DLD1 (cell line): Measurements from ENCODE around the gene GRIA4.
"Not testable (repeated sequence)": the region's sequence is repeated elsewhere in the genome, so short reads cannot be mapped to it uniquely, and the experiment has no call there.

Source experiments
- in situ Hi-C: cut with HindIII; loops from 2 replicates; pipeline ENCODE4 v1.10.0; 2017; ENCODE audit warnings: low sequenced_read_pairs

Gene GRIA4

GRCh38 chr11:105838668-105839384, 229.0 kb downstream of the GRIA4 start:
- in situ Hi-C loops: no loop called here

DNA sequence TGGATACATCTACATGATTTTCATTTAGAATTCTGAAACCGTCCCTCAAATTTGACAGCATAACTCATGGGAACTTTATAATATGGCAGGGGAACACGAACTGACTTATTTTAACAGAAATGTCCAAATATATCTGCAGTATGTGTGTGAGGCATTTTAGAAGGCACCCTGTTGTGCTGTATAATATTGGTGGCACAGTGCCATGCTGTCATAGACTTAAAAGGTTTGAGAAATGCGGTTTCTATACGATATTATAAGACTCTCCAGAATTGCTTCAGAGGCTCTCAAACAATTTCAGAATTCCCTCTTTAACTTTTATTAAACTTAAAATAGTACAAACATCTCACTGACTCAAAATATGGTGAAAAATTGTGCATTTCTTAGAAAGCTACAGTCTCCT, 230.5 kb downstream of the GRIA4 start:
- in situ Hi-C loops: no loop called here

GRCh38 chr11:105852403-105852802, 242.5 kb downstream of the GRIA4 start:
- in situ Hi-C loops: no loop called here

DNA sequence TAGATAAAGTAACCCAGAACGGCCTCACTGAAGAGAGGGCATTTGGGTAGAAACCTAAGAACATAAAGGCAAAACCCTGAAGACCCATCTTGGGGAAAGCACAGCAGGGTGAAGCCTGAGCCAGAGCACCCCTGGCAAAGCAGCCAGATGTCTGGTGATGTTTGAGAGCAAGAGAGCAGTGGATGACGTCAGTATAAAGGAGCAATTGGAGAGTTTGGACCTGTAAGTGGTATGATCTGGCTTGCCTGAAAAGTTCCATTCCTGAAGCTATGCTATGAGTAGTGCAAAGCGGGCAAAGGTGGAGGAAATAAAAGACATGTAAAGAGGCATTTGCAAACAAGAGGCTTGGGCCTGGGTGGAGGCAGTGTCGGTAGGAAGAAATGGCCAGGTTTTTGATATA, 244.4 kb downstream of the GRIA4 start:
- in situ Hi-C loops: no loop called here

DNA sequence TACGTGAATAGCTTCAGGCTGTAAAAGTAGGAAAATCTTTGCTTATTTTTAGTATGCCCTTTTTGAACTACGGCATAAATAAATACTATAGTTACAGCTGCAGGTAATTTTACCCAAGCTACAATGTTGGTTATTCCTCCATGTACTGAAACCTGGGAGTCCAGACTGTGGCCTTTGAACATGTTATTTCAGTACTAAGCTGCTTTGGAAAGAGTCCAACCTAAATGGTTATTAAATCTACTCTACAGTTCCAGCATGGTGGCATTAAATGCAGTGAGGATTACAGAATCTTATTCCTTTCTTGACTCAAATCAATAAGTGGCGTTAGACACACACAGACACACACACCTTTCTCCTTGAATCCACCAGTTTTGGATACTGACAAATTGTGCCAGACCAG, 247.1 kb downstream of the GRIA4 start:
- in situ Hi-C loops: no loop called here

DNA sequence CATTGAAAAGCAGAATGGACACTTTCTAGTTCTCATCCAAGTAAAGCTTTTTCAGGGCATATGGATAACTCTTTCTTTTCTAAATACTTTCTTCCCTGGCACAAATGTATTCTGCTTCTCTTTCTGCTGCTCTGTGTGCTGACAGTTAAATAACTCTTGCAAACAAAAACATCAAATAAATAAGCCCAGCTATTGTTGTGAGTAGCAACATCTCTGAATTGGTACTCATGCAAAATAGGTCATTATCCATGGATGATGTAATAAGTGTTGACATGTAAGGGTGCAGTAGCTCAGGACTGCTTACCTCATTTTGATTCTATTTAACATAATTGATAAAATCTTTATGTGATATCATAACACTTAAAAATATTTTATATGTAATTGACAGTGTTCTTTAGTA, 247.9 kb downstream of the GRIA4 start:
- in situ Hi-C loops: no loop called here

DNA sequence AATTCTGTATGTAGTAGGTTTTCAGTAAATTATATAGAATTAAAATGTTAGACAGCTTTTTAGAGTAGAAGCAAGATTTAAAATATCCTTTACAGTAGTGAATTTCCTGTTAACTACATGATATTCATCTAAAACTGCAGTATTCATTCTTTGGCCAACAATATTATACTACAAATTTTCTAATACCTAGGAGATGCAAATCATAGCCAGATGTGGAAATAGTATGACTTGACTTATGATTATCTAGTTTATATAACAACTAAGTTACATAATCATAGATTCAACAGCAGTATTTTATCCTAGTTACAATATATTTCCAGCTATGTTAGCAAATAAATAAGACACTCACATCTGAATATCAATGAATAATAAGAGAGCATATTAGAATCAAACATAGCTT, 249.0 kb downstream of the GRIA4 start:
- in situ Hi-C loops: no loop called here

GRCh38 chr11:105860105-105860504, 250.2 kb downstream of the GRIA4 start:
- in situ Hi-C loops: no loop called here

GRCh38 chr11:105861225-105861624, 251.4 kb downstream of the GRIA4 start:
- in situ Hi-C loops: no loop called here

- in situ Hi-C loops: no loop called here
These were observed 253.0 kb downstream of the GRIA4 start for GRCh38 chr11:105862736-105863367.

GRCh38 chr11:105863523-105863922, 253.7 kb downstream of the GRIA4 start:
- in situ Hi-C loops: no loop called here

DNA sequence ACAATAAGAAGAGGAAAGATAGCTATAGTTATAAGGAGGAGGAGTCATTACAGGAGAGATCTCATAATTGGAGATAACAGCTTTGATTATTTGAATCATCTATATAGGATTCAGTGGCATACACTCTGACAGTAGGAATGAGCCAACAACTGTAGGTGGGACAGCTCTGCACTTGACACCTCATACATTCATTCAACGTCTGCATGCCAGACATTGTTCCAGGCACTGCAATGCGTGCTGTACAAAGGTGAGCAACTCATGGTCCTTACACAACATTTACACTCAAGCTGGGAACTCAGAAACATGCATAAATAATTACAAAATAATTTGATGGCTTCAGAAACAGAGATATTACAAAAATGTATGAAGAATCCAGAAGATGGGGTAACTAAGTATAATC, 257.9 kb downstream of the GRIA4 start:
- in situ Hi-C loops: no loop called here

DNA sequence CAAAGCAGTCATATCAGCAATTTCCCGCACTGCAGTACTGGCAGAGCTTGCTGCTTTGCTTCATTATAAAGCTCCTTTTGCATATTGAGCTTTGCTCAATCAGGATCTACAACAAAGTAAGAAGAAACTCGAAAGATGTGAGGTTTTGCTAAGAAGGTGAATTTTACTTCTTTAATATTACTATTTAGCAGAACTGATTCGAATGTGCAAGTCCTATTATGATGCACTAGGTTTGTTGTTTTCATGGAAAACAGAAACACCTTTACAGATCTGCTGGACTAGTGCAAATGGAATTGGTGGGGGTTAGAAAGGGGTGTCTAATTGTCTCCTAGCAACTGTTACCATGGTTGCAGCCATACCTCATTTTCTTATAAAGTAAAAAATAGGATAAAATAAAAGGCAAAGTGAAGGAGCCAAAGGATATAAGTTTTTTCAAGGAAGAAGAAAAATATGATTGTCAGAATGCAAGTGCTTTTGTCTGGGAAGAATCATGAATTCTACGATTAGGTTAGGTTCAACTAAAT, 259.0 kb downstream of the GRIA4 start:
- in situ Hi-C loops: no loop called here

DNA sequence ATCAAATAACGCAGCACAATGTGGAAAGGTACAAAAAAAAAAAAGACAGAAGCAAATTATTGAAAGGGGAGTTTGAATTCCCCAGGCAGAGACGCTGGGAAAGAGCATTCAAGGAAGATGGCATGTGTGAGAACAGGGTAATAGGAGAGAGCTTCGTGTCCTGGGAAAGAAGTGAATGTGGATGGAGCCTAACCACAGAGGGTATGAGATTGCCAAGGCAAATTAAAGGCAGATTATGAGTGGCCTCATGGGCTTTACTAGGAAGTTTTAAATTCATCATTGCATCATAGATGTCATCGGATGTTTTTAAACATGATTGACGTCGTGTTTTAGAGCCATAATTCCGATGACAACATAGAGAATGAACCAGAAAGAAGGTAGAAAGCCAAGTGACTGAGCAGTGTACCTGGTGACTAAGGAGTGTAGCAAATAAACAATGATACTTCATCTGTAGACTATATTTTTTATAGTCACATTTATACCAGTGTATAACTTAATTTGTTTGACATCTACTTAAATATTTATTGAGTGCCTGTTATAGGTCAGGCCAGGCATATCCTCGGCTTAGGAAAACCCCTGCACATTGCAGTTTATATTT, 260.7 kb downstream of the GRIA4 start:
- in situ Hi-C loops: no loop called here

GRCh38 chr11:105878510-105878909, 268.6 kb downstream of the GRIA4 start:
- in situ Hi-C loops: no loop called here

DNA sequence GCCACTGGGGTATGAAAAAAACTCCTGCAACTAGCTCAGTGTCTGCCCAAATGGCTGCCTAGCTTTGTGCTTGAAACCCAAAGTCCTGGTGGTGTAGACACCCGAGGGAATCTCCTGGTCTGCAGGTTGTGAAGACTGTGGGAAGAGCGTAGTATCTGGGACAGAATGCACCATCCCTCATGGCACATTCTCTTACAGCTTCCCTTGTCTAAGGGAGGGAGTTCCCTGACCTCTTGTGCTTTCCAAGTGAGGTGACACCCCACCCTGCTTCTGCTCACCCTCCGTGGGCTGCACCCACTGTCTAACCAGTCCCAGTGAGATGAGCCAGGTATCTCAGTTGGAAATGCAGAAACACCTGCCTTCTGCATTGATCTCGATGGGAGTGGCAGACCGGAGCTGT, 269.1 kb downstream of the GRIA4 start:
- in situ Hi-C loops: not testable (repeated sequence)

DNA sequence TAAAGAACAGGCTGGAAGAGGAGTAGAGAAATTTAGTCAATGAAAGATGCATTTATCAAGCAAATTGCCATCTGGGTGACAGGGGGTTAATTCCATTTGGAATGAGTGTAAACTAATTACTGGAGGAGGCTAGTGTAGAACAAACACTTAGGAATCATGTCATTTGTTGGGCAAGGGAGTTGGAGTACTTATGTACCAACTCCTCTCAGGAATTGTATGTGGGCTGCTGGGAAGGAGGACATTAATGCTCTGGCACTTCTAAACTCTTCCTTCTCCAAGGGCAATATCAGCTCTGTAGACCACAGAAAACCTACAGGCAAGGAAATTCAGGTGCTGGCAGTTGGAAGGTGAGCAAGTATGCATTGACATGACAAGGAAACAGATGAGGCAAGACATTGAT, 271.2 kb downstream of the GRIA4 start:
- in situ Hi-C loops: no loop called here

GRCh38 chr11:105884436-105884835, 274.6 kb downstream of the GRIA4 start:
- in situ Hi-C loops: no loop called here

GRCh38 chr11:105891685-105892084, 281.8 kb downstream of the GRIA4 start:
- in situ Hi-C loops: no loop called here

- in situ Hi-C loops: no loop called here
These were observed 287.3 kb downstream of the GRIA4 start for GRCh38 chr11:105897161-105897560.

DNA sequence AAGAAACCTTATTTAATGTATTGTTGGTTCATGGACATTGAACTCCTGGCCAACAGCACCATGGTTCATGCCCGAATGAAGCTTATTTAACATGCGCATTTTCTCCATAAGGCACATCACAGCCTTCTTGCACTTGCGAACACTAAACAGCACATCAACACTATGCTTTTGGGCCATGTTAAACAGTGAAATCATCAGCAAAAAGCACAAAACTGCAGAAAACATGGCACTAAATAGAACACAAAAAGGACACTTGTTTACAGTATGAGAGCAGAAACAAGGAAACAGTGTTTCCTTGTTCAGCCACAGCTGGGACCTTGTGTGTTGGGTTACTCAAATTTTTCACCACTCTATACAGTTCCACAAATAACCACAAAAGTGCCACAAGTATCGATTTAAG, 289.9 kb downstream of the GRIA4 start:
- in situ Hi-C loops: no loop called here

- in situ Hi-C loops: no loop called here
These were observed 290.7 kb downstream of the GRIA4 start for GRCh38 chr11:105900515-105901035.
